H1 (cell line): Measurements from ENCODE around the gene VPS52. TPM values are rescaled to one million over a fixed set of nuclear protein-coding genes. Genes with fewer than 3 reads are reported as not detected.

Experiments
- CHD7 ChIP-seq: fragments of 300-600 bp; sonication (generic); IDR thresholded peaks from 2 replicates; pipeline ENCODE4 v1.7.1; 2012; ENCODE audit warnings: low read length, moderate library complexity, mild to moderate bottlenecking, inconsistent platforms; ENCODE audit not compliant: insufficient replicate concordance
- polyA plus RNA-seq, 7 experiments: library from polyadenylated mRNA; depleted of rRNA in 3 of 7; stranded (reverse) in 5 of 7; unstranded in 2 of 7; fragments of >200 nt in 5 of 7; fragments of 200-250 nt in 2 of 7; gene quantifications; 1 replicate in 5 of 7; 2 replicates in 1 of 7; 4 replicates in 1 of 7; pipeline versions ENCODE4 v1.2.1 to v1.2.3, GENCODE V29; 2011 to 2013; ENCODE audit warnings: missing spikeins in 2 of 7, mixed read lengths in 2 of 7
- total RNA-seq: library from RNA; stranded (reverse); fragmentation: NEBNext Ultra II Directional; extraction: Animal tissue kit (Norgen Biotek cat#: 25700); gene quantifications from 2 replicates; pipeline ENCODE4 v1.2.1, GENCODE V29; 2021

Gene VPS52
- total and polyA plus RNA-seq, 2 of the 8 experiments (the other 6 are each of a cell fraction or from before 2014, with no cell fraction given) = 36.5 to 86.3 TPM

GRCh38 chr6:33213166-33213988 is 58.3 kb downstream of the VPS52 start (continued):
- TF ChIP-seq CHD7 = no peak
